Measurements from ENCODE around the gene RNASE12.
A peak's percentile ranks its signal among the peaks of the same experiment; 100 is the strongest.
"Not testable (repeated sequence)": the region's sequence is repeated elsewhere in the genome, so short reads cannot be mapped to it uniquely, and the experiment has no call there.

Gene RNASE12

GRCh38 chr14:20591235-20591634 is at the start of gene RNASE12:
TSS of gene RNASE12 (minus strand) at chr14:20591376. CDS start at chr14:20590723, 653 bp downstream.
- DNase-seq, result no peak

GRCh38 chr14:20632831-20633691 is 41.9 kb upstream of the RNASE12 start:
- DNase-seq, result peak; percentile 20

DNA sequence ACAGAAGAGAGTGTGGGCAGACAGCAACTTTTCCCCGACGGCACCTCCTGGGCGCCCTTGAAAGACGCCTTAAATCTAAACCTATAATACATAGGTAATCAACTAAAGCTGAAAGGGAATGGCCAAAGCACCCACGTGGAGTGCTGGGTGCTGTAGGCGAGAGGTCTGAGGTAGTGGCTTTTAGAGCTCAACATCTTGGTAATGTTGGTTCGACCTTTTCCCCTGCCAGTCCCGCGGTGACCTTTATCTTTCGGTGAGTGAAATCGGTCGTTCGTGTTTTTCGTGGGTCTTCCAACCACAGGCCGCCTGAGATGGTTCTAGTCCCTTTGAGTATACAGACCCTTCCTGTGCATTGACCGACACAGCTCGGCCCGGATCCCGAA is 41.3 kb upstream of the RNASE12 start:
- no peak for DNase-seq

- no peak for DNase-seq
Measured at GRCh38 chr14:20631880-20632389, 40.8 kb upstream of the RNASE12 start.

DNA sequence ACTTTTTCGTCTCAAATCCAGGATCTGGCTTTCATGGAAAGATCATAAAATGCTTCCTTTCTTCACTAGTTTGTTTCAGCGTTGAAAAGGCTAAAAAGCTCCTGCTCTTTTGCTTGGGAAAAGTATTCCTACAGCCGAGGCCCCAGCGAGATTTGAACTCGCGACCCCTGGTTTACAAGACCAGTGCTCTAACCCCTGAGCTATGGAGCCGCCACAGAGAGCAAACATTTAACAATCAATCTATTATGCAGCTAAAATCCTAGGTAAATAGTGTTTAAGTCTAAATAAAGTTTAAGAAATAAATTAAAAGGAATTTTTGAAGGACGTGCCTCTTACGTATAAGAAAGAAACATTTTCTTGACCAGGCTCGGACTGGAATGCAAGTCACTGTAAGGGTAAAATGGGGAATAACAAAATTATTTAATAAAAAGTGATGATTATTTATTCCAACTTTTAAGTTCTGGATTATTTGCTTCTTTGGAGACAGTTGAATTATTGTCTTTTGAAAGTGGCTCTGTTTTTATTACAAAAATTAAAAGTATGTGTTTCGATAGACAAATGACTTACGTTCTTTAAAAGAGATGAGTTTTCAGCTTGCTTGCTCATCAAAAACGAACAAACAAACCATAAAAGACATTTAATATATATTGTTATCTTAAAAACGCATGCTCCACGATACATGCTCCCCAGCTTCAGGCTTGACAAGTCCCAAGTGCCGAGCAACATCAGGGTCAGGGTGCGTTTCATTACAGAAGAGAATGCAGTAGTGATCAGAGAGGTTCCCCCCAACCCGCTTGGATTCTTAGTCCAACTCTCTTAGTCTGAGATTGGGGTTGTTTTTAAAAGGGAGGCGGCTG is 40.1 kb upstream of the RNASE12 start:
- no peak for DNase-seq

- no peak for DNase-seq
Measured at GRCh38 chr14:20630340-20631022, 39.3 kb upstream of the RNASE12 start.

DNA sequence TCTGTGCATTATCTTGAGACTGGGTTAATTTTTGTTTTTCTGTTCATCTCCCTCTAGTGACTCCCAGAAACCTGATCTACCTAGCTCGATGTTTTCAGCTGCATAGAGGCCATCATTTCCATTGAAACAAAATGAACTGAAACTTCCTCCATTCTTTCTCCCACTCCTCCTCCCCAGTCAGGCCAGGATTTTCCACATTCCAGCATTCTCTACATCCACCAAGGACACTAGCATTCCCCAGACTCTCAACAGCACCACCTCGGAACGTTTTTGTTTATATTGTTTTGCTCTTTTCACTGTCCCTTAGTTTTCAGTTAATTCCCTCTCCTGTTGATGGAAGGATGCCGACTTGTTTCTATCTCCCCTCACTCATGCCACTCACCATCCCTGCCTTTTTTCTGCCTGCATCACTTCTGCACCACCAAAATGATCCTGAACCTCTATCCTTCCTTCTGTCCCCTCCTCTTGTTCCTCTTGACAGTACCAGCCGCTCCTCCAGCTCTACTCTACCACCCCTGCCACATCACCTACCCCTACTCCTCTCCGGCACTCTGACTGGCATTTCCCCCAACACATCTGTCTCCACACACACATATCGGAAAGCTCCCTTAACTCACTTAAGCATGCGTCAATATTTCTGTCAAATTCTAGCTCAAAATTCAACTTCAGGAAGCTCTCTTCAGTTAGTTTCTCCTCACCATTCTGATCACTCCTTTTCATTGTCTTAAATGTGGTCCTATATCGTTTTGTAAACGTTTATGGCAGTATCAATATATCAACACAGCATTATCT is 37.1 kb upstream of the RNASE12 start:
- no peak for DNase-seq

DNA sequence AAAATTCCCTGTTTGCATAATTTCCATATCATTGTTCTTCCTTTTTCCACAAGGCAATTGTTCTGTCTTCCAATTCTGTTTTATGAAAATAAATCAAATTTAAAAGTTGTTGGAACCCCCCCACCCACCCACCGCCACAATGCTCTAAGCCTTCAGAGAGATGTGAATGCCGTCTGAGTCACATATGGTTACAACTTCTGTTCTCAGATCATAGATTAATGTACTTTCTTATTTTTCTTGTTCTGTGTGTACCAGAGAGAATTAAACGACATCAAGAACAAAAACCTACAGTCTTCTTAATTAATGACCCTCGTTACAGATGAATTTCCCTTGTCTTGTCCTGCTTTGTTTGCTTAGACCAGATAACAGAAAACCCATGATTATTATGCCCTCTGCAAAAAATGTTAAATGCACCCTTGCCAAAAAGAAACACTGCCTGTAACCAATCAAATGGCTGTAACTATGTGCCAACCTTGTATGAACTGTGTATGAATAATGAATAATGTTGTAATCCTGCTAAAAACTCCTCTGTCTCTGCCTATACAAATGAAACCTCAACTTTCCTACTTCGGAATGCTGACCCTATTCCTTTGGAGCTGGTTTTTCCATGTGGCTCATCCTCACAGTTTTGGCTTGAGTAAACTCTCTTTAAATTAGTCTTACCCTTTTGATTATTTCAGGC is 36.3 kb upstream of the RNASE12 start:
- DNase-seq, result no peak

DNA sequence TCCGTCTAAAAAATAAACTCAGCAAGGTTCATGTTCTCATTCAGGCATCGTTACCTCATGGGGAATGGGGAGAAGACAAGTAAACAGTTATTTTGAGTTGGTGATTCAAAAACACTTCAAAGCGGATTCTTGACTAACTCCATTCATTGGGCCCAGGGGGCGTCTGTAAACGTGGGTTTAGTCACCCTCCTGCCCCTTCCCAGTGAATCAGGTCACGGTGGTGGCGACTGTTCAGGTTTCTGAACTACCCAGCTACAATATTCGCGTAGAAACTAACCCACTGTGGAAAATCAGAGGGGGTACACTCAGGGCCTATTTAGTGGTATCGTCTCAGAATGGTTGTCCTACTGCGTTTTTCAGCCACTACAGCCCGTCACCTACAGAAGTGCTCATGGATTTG is 35.1 kb upstream of the RNASE12 start:
- no peak for DNase-seq

GRCh38 chr14:20624495-20625070 is 33.4 kb upstream of the RNASE12 start:
- DNase-seq, result no peak

DNA sequence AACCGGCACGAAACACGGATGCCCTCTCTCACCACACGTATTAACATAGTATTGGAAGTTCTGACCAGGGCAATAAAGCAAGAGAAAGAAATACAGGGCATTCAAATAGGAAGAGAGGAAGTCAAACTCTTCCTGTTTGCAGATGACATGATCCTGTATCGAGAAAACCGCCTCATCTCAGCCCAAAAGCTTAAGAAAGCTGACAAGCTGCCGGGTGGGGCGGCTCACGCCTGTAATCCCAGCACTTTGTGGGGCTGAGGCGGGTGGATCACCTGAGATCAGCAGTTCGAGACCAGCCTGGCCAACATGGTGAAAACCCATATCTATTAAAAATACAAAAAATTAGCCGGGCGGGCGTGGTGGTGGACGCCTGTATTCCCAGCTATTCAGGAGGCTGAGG is 32.6 kb upstream of the RNASE12 start:
- DNase-seq, result no peak

DNA sequence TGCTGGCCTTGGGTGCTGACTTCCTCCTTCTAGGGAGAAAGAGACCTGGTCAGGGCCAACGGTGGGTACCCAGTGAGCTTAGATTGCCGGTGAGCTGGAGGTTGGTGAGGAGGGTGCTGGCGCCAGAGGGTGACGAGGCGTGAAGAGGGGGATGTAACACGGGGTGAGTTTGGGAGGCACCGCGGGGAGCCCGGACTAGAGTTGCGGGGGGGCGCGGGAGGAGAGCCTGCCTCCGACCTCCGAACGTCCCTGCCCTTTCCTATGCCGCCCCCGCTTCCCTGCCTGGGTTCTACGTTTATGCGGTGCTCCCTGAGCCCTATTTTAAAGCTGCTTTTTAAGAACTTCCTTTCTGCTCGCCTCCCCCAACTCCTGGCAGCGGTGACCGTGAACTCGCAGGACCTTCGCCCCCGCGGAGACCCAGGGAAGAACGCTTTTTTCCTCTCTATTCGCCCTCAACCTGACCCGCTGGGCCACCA is 31.7 kb upstream of the RNASE12 start:
- DNase-seq, result no peak

DNA sequence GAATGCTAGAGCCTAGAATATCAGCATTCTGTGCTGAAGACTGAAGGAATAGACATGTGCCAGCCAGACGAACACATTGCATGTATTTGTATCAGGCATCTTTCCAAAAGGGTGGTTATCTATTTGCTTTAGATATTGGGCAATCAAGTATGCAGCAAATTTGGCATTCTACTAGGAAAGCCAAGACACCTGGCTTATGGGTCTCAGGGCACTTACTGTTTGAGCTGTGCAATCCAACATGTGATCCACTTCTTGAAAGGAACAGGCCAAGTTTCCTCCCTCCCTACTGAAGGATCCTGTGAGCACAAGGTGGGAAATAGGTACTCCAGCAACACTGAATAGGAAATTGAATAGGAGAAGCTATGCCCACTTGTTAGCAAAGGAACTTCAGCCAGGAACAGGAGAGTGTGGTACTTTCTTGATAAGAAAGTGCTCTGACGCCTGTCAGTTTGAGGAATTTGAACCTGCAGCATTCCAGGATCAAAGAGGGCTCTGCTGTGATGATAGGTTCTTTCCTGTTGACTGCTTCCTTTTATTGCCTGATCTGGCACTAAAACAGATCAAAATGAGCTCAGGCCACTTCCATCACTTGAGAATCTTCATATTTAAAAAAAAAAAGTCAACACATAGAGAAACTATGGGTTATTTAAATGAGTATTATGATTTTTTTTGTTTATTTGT is 29.8 kb upstream of the RNASE12 start:
- DNase-seq, result no peak

GRCh38 chr14:20619688-20620087 is 28.5 kb upstream of the RNASE12 start:
- not testable (repeated sequence) for DNase-seq

DNA sequence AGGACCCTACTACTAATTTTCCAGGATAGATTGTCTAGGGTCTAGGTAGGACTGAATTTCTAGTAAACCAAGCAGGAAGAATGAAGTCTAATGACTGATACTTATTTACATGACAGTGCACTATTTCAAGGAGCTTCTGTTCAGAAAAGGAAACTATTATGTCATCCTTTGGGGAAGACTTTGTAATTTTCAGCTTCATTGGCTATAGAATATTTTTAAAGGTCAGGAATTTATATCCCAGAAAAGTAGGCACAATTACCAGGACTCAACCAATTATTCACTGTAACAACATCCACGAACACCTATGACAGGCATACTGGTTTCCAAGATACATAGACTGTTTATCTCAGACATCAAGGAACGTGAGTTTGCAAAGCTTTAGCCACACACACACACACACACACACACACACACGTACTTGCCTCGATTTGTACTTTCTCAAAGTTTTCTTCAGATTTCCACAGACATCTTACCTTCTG is 27.1 kb upstream of the RNASE12 start:
- no peak for DNase-seq

GRCh38 chr14:20617138-20618003 is 26.2 kb upstream of the RNASE12 start:
- DNase-seq, result no peak

DNA sequence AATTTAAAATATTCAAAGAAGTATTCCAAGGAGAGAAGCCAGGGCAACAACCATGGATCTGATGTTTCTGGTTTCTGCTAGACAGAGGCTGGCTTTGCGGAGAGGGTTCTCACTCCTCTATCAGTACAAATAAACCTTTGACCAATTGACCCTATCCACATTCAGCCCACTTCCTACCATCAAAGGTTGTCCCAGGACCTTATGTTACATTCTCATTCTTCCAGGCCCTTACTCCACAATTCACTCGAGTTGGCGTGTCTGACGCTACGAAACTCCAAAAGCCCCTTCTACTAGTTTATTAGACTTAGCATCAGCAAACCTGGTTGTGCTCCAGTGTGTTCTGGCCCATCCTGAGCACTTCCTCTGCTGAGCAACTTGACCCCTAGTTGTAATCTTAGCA is 24.8 kb upstream of the RNASE12 start:
- no peak for DNase-seq

- DNase-seq, result no peak
Measured at GRCh38 chr14:20614038-20614840, 23.1 kb upstream of the RNASE12 start.
